ENCODE results near the gene NR3C1. TPM values are rescaled to one million over a fixed set of nuclear protein-coding genes. Genes with fewer than 3 reads are reported as not detected.

The NR3C1 gene
- total RNA-seq, 1 experiment from 2014 or later, result 16.0 TPM

DNA sequence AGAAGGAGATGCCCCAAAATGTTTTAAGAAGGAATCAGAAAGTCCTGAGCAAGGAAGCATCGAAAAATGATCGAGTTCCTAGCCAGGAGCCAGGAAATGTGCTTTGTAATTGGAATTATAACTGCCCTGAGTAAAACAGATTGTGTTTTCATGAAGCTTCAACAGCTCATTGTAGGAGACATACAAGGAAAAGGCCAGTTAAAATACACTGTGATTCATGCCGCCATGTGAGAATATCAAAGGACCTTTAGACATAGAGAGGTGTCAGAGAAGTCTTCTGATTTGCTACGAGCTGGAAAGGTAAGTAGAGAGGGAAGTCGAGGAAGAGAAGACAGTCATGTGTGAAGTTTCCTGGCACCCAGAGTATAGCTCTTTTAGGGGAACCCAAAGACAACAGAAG, 60.9 kb downstream of the NR3C1 start:
- intact Hi-C loops (cut with micrococcal nuclease), result no loop called here
- DNase-seq (ENCODE audit: low read depth, low spot score), result no peak
- H3K4me3 ChIP-seq (replicated peaks in 1 of 2; ENCODE audit: low read depth in 1 of 2, low read length in 2 of 2), result no peak overlapping the region
- CTCF ChIA-PET, result no interaction called here
- no peak overlapping the region for H3K27ac ChIP-seq (ENCODE audit: low read depth, low read length)
- no peaks in the 10 kb centered on the region for H3K79me2 ChIP-seq (ENCODE audit: insufficient read depth, low read length)
- no peak overlapping the region for H3K4me2 ChIP-seq (ENCODE audit: low read length)
- no peaks in the 10 kb centered on the region for H3K36me3 ChIP-seq (ENCODE audit: control insufficient read depth in 1 of 2, insufficient read depth in 2 of 2, low read length in 2 of 2)
- RAD21 ChIA-PET (ENCODE audit: low non-redundant PET in 1 of 2, low total read pairs in 2 of 2, uncharacterized antibody in 2 of 2, unreplicated experiment in 2 of 2), result no interaction called here
- no peaks in the 10 kb centered on the region for H3K4me1 ChIP-seq (ENCODE audit: control insufficient read depth in 1 of 2, insufficient read depth in 2 of 2, low read length in 2 of 2)
- H3K9me3 ChIP-seq (ENCODE audit: control insufficient read depth in 1 of 2, insufficient read depth in 1 of 2, low read depth in 1 of 2, low read length in 2 of 2), result no peaks in the 10 kb centered on the region
- POLR2A ChIA-PET, result no interaction called here
- TF ChIP-seq TCF7L2 (IDR thresholded peaks at IDR 0.05; ENCODE audit: borderline replicate concordance, extremely low read depth, insufficient read depth, insufficient read length) (no peak), SRF (IDR thresholded peaks at IDR 0.05; ENCODE audit: low read depth) (no peak), EZH2 (IDR thresholded peaks at IDR 0.05) (no peak), CBX3 (IDR thresholded peaks at IDR 0.05; ENCODE audit: low read depth) (no peak), YY1 (IDR thresholded peaks at IDR 0.05; ENCODE audit: extremely low read depth, insufficient replicate concordance, low read depth, low read length) (no peak), EGR1 (IDR thresholded peaks at IDR 0.05; ENCODE audit: low read depth) (no peak), POLR2AphosphoS5 (IDR thresholded peaks at IDR 0.05; ENCODE audit: low read depth, low read length) (no peak), EZH2phosphoT487 (IDR thresholded peaks at IDR 0.05; ENCODE audit: borderline replicate concordance) (no peak), FOSL1 (IDR thresholded peaks at IDR 0.05; ENCODE audit: low read depth) (no peak), RAD21 (IDR thresholded peaks at IDR 0.05; ENCODE audit: low read depth) (no peak), ELF1 (IDR thresholded peaks at IDR 0.05; ENCODE audit: borderline replicate concordance, low read depth) (no peak), CEBPB (IDR thresholded peaks at IDR 0.05; ENCODE audit: low read depth) (no peak), SIN3A (IDR thresholded peaks at IDR 0.05; ENCODE audit: low read depth) (no peak), JUND (IDR thresholded peaks at IDR 0.05) (no peak), POLR2A (IDR thresholded peaks at IDR 0.05; ENCODE audit: borderline replicate concordance, extremely low read depth, insufficient read depth, insufficient read length) (no peak)
- TF ChIP-seq, protein P1, sequence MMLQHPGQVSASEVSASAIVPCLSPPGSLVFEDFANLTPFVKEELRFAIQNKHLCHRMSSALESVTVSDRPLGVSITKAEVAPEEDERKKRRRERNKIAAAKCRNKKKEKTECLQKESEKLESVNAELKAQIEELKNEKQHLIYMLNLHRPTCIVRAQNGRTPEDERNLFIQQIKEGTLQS (IDR thresholded peaks at IDR 0.05), result no peak
- TF ChIP-seq, protein P2, sequence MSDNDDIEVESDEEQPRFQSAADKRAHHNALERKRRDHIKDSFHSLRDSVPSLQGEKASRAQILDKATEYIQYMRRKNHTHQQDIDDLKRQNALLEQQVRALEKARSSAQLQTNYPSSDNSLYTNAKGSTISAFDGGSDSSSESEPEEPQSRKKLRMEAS (IDR thresholded peaks at IDR 0.05), result no peak
- TF ChIP-seq, protein P3, sequence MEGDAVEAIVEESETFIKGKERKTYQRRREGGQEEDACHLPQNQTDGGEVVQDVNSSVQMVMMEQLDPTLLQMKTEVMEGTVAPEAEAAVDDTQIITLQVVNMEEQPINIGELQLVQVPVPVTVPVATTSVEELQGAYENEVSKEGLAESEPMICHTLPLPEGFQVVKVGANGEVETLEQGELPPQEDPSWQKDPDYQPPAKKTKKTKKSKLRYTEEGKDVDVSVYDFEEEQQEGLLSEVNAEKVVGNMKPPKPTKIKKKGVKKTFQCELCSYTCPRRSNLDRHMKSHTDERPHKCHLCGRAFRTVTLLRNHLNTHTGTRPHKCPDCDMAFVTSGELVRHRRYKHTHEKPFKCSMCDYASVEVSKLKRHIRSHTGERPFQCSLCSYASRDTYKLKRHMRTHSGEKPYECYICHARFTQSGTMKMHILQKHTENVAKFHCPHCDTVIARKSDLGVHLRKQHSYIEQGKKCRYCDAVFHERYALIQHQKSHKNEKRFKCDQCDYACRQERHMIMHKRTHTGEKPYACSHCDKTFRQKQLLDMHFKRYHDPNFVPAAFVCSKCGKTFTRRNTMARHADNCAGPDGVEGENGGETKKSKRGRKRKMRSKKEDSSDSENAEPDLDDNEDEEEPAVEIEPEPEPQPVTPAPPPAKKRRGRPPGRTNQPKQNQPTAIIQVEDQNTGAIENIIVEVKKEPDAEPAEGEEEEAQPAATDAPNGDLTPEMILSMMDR (IDR thresholded peaks at IDR 0.05 in 2 of 3, conservative IDR thresholded peaks at IDR 0.05 in 1 of 3; ENCODE audit: borderline replicate concordance in 1 of 3, insufficient read depth in 1 of 3, low read depth in 2 of 3, low read length in 2 of 3), result no peak
- no TSS peak for BruUV-seq (replicated peaks)
- H3K9ac ChIP-seq (ENCODE audit: low read length), result no peak overlapping the region
- no peak overlapping the region for H2AFZ ChIP-seq (ENCODE audit: low read depth, low read length, poor library complexity, severe bottlenecking)
- no peak for ATAC-seq
- no peaks in the 10 kb centered on the region for H3K27me3 ChIP-seq (ENCODE audit: insufficient read depth, low read length)
- no peaks in the 10 kb centered on the region for H3K9me2 ChIP-seq (ENCODE audit: insufficient read depth)
- no peaks in the 10 kb centered on the region for H4K20me1 ChIP-seq (ENCODE audit: insufficient read depth)

Data from HCT116 (cell line).